HL-60 (cell line): ENCODE data around the gene ADAMTS17.

Source experiments
- DNase-seq, 2 experiments: peaks; one replicate each; pipeline ENCODE4 v3.0.0-alpha.2; 2010 to 2020; ENCODE audit warnings: low read depth in 1 of 2, low spot score in 1 of 2
- H3K27ac ChIP-seq: fragments of 250-450 bp; sonication (Bioruptor Pico); replicated peaks from 2 replicates; pipeline ENCODE4 v1.5.1; 2020; ENCODE audit warnings: mild to moderate bottlenecking, moderate library complexity
- H3K27me3 ChIP-seq: fragments of 250-450 bp; sonication (Bioruptor Pico); 2 replicates; pipeline ENCODE4 v1.5.1; 2021; ENCODE audit warnings: mild to moderate bottlenecking, moderate library complexity; ENCODE audit not compliant: insufficient read depth, poor library complexity, severe bottlenecking
- H3K4me3 ChIP-seq: replicated peaks from 2 replicates; pipeline ENCODE4 v1.5.1; 2011; ENCODE audit warnings: mild to moderate bottlenecking, control low read depth, low read length; ENCODE audit not compliant: insufficient read depth
- CTCF ChIP-seq: IDR thresholded peaks from one replicate; pipeline ENCODE4 v1.5.1; 2011; ENCODE audit warnings: low read length, control low read depth, inconsistent platforms; ENCODE audit not compliant: insufficient read depth
- GABPA ChIP-seq: IDR thresholded peaks from 2 replicates; pipeline ENCODE4 v1.6.1; 2012; ENCODE audit warnings: low read depth
- POLR2AphosphoS5 ChIP-seq: IDR thresholded peaks from 2 replicates; pipeline ENCODE4 v1.6.1; 2012; ENCODE audit warnings: low read depth
- REST ChIP-seq: IDR thresholded peaks from 2 replicates; pipeline ENCODE4 v1.6.1; 2012; ENCODE audit warnings: low read depth; ENCODE audit not compliant: insufficient replicate concordance
- SPI1 ChIP-seq: IDR thresholded peaks from 2 replicates; pipeline ENCODE4 v1.6.1; 2012; ENCODE audit warnings: low read depth, mild to moderate bottlenecking, borderline replicate concordance

ADAMTS17 gene

DNA sequence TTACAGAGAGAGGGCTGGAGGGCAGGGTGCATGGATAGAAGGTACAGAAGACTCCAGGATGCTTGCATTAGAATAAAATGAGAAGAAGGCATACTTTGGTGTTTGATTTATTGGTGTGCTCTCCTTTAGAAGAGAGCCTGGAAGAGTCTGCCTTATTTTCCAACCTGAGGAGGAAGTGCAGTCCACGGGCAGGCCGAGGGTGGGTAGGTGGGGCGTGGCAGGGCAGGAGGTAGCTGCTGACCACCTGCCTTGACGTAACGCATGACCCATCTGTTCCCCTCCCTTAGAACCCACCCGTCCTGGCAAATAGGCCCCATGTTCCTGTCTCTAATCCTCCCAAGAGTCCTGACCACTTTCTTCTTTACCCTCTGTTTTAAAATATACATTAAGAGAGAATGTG is 386.2 kb downstream of the ADAMTS17 start:
- TF ChIP-seq REST = no peak
- no peak for TF ChIP-seq CTCF
- no peak for TF ChIP-seq POLR2AphosphoS5
- no peak for TF ChIP-seq SPI1
- no peak for TF ChIP-seq GABPA
- Histone ChIP-seq H3K4me3 (no peak overlapping the region), H3K27ac (no peak overlapping the region), H3K27me3 (no peaks in the 10 kb centered on the region)
- DNase-seq = no peak

- TF ChIP-seq SPI1 (no peak), CTCF (no peak), POLR2AphosphoS5 (no peak), REST (no peak), GABPA (no peak)
- H3K27ac ChIP-seq = no peak overlapping the region
- no peak for DNase-seq
Observed at GRCh38 chr15:99955181-99955525, 386.6 kb downstream of the ADAMTS17 start.

GRCh38 chr15:99954361-99955180 is 387.2 kb downstream of the ADAMTS17 start:
- Histone ChIP-seq H3K27ac (no peak overlapping the region), H3K27me3 (no peaks in the 10 kb centered on the region), H3K4me3 (no peak overlapping the region)
- DNase-seq = no peak
- TF ChIP-seq GABPA (no peak), REST (no peak), POLR2AphosphoS5 (no peak), SPI1 (no peak), CTCF (no peak)

More at GRCh38 chr15:99955181-99955525, 386.6 kb downstream of the ADAMTS17 start:
- H3K27me3 ChIP-seq = no peaks in the 10 kb centered on the region
- no peak overlapping the region for H3K4me3 ChIP-seq
